ENCODE results near the gene NPEPPS. TPM values are rescaled to one million over a fixed set of nuclear protein-coding genes. Genes with fewer than 3 reads are reported as not detected.

NPEPPS gene
- total and polyA plus RNA-seq, 2 of the 13 experiments (the other 11 are each of a cell fraction or from before 2014, with no cell fraction given): 53.5 to 127 TPM

DNA sequence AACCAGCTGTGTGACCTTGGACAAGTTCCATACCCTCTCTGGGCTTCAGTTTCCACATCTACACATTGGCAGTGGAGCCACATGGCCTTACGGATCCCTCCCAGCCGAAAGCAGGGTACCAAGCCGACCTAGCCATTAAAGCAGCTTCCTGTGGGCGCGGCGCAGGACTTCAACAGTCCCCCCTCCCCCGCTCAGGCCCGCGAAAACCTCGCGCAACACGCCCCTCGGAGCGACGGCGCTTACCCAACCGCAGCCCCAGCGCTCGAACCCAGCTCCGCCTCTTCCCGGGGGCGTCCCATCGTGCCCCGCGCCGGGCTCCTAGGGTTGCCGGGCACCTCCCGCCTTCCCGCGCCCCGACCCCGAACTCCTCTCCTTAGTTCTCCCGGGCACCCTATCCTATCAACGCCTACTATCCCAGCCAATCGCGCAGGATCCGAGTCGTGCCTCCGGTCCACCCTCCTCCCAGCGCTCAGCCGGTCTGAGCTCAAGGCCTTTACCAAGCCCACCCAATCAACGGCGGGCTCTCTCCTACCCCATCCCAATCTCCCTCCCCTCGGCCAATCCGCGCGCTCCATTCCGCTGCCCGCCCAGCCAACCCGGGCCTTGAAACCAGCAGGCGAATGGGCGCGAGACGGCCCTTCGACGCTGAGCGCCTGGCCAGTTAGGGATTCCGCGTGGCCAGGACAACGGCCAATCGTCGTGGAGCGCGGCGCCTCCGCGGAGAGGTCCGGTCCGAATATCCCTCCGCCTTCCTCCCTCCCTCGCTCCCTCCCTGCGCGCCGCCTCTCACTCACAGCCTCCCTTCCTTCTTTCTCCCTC, 118.5 kb downstream of the NPEPPS start, which contains the start of gene KPNB1 (continued):
- TF ChIP-seq, protein P1, sequence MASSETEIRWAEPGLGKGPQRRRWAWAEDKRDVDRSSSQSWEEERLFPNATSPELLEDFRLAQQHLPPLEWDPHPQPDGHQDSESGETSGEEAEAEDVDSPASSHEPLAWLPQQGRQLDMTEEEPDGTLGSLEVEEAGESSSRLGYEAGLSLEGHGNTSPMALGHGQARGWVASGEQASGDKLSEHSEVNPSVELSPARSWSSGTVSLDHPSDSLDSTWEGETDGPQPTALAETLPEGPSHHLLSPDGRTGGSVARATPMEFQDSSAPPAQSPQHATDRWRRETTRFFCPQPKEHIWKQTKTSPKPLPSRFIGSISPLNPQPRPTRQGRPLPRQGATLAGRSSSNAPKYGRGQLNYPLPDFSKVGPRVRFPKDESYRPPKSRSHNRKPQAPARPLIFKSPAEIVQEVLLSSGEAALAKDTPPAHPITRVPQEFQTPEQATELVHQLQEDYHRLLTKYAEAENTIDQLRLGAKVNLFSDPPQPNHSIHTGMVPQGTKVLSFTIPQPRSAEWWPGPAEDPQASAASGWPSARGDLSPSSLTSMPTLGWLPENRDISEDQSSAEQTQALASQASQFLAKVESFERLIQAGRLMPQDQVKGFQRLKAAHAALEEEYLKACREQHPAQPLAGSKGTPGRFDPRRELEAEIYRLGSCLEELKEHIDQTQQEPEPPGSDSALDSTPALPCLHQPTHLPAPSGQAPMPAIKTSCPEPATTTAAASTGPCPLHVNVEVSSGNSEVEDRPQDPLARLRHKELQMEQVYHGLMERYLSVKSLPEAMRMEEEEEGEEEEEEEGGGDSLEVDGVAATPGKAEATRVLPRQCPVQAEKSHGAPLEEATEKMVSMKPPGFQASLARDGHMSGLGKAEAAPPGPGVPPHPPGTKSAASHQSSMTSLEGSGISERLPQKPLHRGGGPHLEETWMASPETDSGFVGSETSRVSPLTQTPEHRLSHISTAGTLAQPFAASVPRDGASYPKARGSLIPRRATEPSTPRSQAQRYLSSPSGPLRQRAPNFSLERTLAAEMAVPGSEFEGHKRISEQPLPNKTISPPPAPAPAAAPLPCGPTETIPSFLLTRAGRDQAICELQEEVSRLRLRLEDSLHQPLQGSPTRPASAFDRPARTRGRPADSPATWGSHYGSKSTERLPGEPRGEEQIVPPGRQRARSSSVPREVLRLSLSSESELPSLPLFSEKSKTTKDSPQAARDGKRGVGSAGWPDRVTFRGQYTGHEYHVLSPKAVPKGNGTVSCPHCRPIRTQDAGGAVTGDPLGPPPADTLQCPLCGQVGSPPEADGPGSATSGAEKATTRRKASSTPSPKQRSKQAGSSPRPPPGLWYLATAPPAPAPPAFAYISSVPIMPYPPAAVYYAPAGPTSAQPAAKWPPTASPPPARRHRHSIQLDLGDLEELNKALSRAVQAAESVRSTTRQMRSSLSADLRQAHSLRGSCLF (CRISPR knock-in tag; IDR thresholded peaks at IDR 0.05; ENCODE audit: borderline replicate concordance): peak; percentile 68; the same call in 1 of the 2 replicates
- TF ChIP-seq DPF2 (CRISPR knock-in tag; IDR thresholded peaks at IDR 0.05; ENCODE audit: borderline replicate concordance, low read depth): 0 out of 2 replicates have a peak, but pooled peaks have one; percentile 26
- TF ChIP-seq, protein P2, sequence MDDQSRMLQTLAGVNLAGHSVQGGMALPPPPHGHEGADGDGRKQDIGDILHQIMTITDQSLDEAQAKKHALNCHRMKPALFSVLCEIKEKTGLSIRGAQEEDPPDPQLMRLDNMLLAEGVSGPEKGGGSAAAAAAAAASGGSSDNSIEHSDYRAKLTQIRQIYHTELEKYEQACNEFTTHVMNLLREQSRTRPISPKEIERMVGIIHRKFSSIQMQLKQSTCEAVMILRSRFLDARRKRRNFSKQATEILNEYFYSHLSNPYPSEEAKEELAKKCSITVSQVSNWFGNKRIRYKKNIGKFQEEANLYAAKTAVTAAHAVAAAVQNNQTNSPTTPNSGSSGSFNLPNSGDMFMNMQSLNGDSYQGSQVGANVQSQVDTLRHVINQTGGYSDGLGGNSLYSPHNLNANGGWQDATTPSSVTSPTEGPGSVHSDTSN (CRISPR knock-in tag; IDR thresholded peaks at IDR 0.05; ENCODE audit: borderline replicate concordance): no peak; the same call in 1 of the 2 replicates
- TF ChIP-seq POLR2G (IDR thresholded peaks at IDR 0.05; ENCODE audit: low read depth, low read length): peak; percentile 85
- TF ChIP-seq ZNF281 (CRISPR knock-in tag; IDR thresholded peaks at IDR 0.05; ENCODE audit: borderline replicate concordance): peak; percentile 93
- peak; percentile 38; the same call in 1 of the 2 replicates for TF ChIP-seq NR2F6 (IDR thresholded peaks at IDR 0.05)
- peak; percentile 56 for TF ChIP-seq NR2F6 (CRISPR knock-in tag; IDR thresholded peaks at IDR 0.05)
- TF ChIP-seq HOMEZ (CRISPR knock-in tag; IDR thresholded peaks at IDR 0.05; ENCODE audit: low read depth): peak; percentile 86; the same call in 1 of the 2 replicates
- TF ChIP-seq KDM1A (CRISPR knock-in tag; IDR thresholded peaks at IDR 0.05): peak; percentile 91
- TF ChIP-seq ZFX (CRISPR knock-in tag; IDR thresholded peaks at IDR 0.05; ENCODE audit: low read depth): peak; percentile 86
- no peak for TF ChIP-seq ATF7 (IDR thresholded peaks at IDR 0.05)
- peak; percentile 78; the same call in 1 of the 2 replicates for TF ChIP-seq ATF7 (CRISPR knock-in tag; IDR thresholded peaks at IDR 0.05)
- no peak; the same call in 1 of the 2 replicates for TF ChIP-seq ZNF562 (CRISPR knock-in tag; IDR thresholded peaks at IDR 0.05; ENCODE audit: borderline replicate concordance)
- TF ChIP-seq ZNF460 (CRISPR knock-in tag; IDR thresholded peaks at IDR 0.05; ENCODE audit: borderline replicate concordance): no peak; the same call in 1 of the 2 replicates
